Stomach smooth muscle (tissue), 2 donors: ENCODE data around the gene OSTM1.

Experiments
- H3K27ac ChIP-seq: one replicate; pipeline ENCODE4 v1.7.0; 2013; ENCODE audit warnings: mild to moderate bottlenecking, low read length, inconsistent platforms
- H3K27me3 ChIP-seq, 2 donors: one replicate each; pipeline ENCODE4 v1.7.0; 2013; ENCODE audit warnings: low read length in 2 of 2; ENCODE audit not compliant: insufficient read depth in 2 of 2, control insufficient read depth in 1 of 2
- H3K36me3 ChIP-seq, 2 donors: one replicate each; pipeline ENCODE4 v1.7.0; 2013; ENCODE audit warnings: low read length in 2 of 2; ENCODE audit not compliant: control insufficient read depth in 2 of 2, insufficient read depth in 2 of 2
- H3K4me1 ChIP-seq: one replicate; pipeline ENCODE4 v1.7.0; 2013; ENCODE audit warnings: low read length; ENCODE audit not compliant: control insufficient read depth, insufficient read depth
- H3K4me3 ChIP-seq, 2 donors: one replicate each; pipeline ENCODE4 v1.7.0; 2013; ENCODE audit warnings: low read length in 2 of 2
- H3K9ac ChIP-seq, 2 donors: one replicate each; pipeline ENCODE4 v1.7.0; 2013; ENCODE audit warnings: low read length in 2 of 2, mild to moderate bottlenecking in 1 of 2
- H3K9me3 ChIP-seq, 2 donors: one replicate each; pipeline ENCODE4 v1.7.0; 2013; ENCODE audit warnings: low read length in 2 of 2; ENCODE audit not compliant: control insufficient read depth in 2 of 2
- donor health status: healthy.
- donor health status: Pancreatic carcinoma.

OSTM1 gene

GRCh38 chr6:108068182-108068581 lies 6.4 kb downstream of the OSTM1 start:
- Histone ChIP-seq H3K27ac (no peak overlapping the region), H3K36me3 (peaks cover 0 to 3% of the 10 kb centered on the region in 2 donors), H3K9me3 (no peaks in the 10 kb centered on the region), H3K4me1 (no peaks in the 10 kb centered on the region), H3K9ac (no peak overlapping the region), H3K4me3 (no peak overlapping the region), H3K27me3 (no peaks in the 10 kb centered on the region)

- no peaks in the 10 kb centered on the region for H3K27me3 ChIP-seq
- no peaks in the 10 kb centered on the region for H3K9me3 ChIP-seq
- H3K27ac ChIP-seq, result no peak overlapping the region
- no peaks in the 10 kb centered on the region for H3K4me1 ChIP-seq
- peaks cover 0 to 7% of the 10 kb centered on the region in 2 donors for H3K36me3 ChIP-seq
- H3K9ac ChIP-seq, result no peak overlapping the region
- H3K4me3 ChIP-seq, result no peak overlapping the region
Observed at GRCh38 chr6:108052706-108053105, 21.8 kb downstream of the OSTM1 start.

- H3K36me3 ChIP-seq, result peaks cover 4 to 7% of the 10 kb centered on the region in 2 donors
Observed at GRCh38 chr6:108051481-108051880, 23.1 kb downstream of the OSTM1 start.

GRCh38 chr6:108039681-108040080 lies 34.9 kb downstream of the OSTM1 start:
- Histone ChIP-seq H3K4me1 (no peaks in the 10 kb centered on the region), H3K9ac (no peak overlapping the region), H3K36me3 (peaks cover 11 to 19% of the 10 kb centered on the region in 2 donors), H3K27ac (no peak overlapping the region), H3K27me3 (no peaks in the 10 kb centered on the region), H3K4me3 (no peak overlapping the region), H3K9me3 (no peaks in the 10 kb centered on the region)

More at GRCh38 chr6:108051481-108051880, 23.1 kb downstream of the OSTM1 start:
- H3K9ac ChIP-seq, result no peak overlapping the region
- H3K27me3 ChIP-seq, result no peaks in the 10 kb centered on the region
- H3K4me3 ChIP-seq, result no peak overlapping the region
- H3K27ac ChIP-seq, result no peak overlapping the region
- no peaks in the 10 kb centered on the region for H3K4me1 ChIP-seq
- H3K9me3 ChIP-seq, result no peaks in the 10 kb centered on the region

GRCh38 chr6:108036884-108037283 lies 37.7 kb downstream of the OSTM1 start:
- Histone ChIP-seq H3K4me3 (no peak overlapping the region), H3K4me1 (no peaks in the 10 kb centered on the region), H3K9ac (no peak overlapping the region), H3K9me3 (no peaks in the 10 kb centered on the region), H3K27me3 (no peaks in the 10 kb centered on the region), H3K27ac (no peak overlapping the region), H3K36me3 (peaks cover 11 to 15% of the 10 kb centered on the region in 2 donors)

- H3K36me3 ChIP-seq, result peaks cover 0 to 2% of the 10 kb centered on the region in 2 donors
- no peaks in the 10 kb centered on the region for H3K4me1 ChIP-seq
- H3K4me3 ChIP-seq, result no peak overlapping the region
- no peaks in the 10 kb centered on the region for H3K27me3 ChIP-seq
- H3K9me3 ChIP-seq, result no peaks in the 10 kb centered on the region
- no peak overlapping the region for H3K27ac ChIP-seq
- no peak overlapping the region for H3K9ac ChIP-seq
Observed at GRCh38 chr6:108031968-108032367, 42.6 kb downstream of the OSTM1 start.

GRCh38 chr6:108030211-108030610 lies 44.3 kb downstream of the OSTM1 start:
- Histone ChIP-seq H3K27ac (no peak overlapping the region), H3K4me1 (no peaks in the 10 kb centered on the region), H3K9me3 (no peaks in the 10 kb centered on the region), H3K9ac (no peak overlapping the region), H3K27me3 (no peaks in the 10 kb centered on the region), H3K36me3 (no peaks in the 10 kb centered on the region), H3K4me3 (no peak overlapping the region)

GRCh38 chr6:108029226-108029921 lies 45.2 kb downstream of the OSTM1 start:
- Histone ChIP-seq H3K9ac (no peak overlapping the region), H3K27ac (no peak overlapping the region), H3K4me1 (no peaks in the 10 kb centered on the region), H3K27me3 (no peaks in the 10 kb centered on the region), H3K36me3 (no peaks in the 10 kb centered on the region), H3K4me3 (no peak overlapping the region), H3K9me3 (no peaks in the 10 kb centered on the region)

GRCh38 chr6:108027594-108027993 lies 46.9 kb downstream of the OSTM1 start:
- Histone ChIP-seq H3K36me3 (no peaks in the 10 kb centered on the region), H3K27ac (no peak overlapping the region), H3K4me3 (no peak overlapping the region), H3K9me3 (no peaks in the 10 kb centered on the region), H3K27me3 (no peaks in the 10 kb centered on the region), H3K9ac (no peak overlapping the region), H3K4me1 (no peaks in the 10 kb centered on the region)

- no peaks in the 10 kb centered on the region for H3K4me1 ChIP-seq
- H3K9me3 ChIP-seq, result no peaks in the 10 kb centered on the region
- H3K9ac ChIP-seq, result no peak overlapping the region
- H3K4me3 ChIP-seq, result no peak overlapping the region
- no peaks in the 10 kb centered on the region for H3K27me3 ChIP-seq
- no peaks in the 10 kb centered on the region for H3K36me3 ChIP-seq
- no peak overlapping the region for H3K27ac ChIP-seq
Observed at GRCh38 chr6:108027056-108027455, 47.5 kb downstream of the OSTM1 start.

- Histone ChIP-seq H3K4me3 (no peak overlapping the region), H3K36me3 (no peaks in the 10 kb centered on the region), H3K4me1 (no peaks in the 10 kb centered on the region), H3K9me3 (no peaks in the 10 kb centered on the region), H3K27me3 (no peaks in the 10 kb centered on the region), H3K9ac (no peak overlapping the region), H3K27ac (no peak overlapping the region)
Observed at GRCh38 chr6:108024427-108025073, 50.0 kb downstream of the OSTM1 start.
